ENCODE data around the gene SLC29A1.

GRCh38 chr6:44179072-44179536 lies 44.3 kb upstream of the SLC29A1 start:
- TF ChIP-seq CTCF (IDR thresholded peaks at IDR 0.05; ENCODE audit: insufficient read depth, low read length, poor library complexity, severe bottlenecking) (no peak), EZH2phosphoT487 (conservative IDR thresholded peaks at IDR 0.05; ENCODE audit: low read length) (no peak)
